ENCODE data around the gene NLRC5.
"Not testable (repeated sequence)": the region's sequence is repeated elsewhere in the genome, so short reads cannot be mapped to it uniquely, and the experiment has no call there.

The NLRC5 gene

DNA sequence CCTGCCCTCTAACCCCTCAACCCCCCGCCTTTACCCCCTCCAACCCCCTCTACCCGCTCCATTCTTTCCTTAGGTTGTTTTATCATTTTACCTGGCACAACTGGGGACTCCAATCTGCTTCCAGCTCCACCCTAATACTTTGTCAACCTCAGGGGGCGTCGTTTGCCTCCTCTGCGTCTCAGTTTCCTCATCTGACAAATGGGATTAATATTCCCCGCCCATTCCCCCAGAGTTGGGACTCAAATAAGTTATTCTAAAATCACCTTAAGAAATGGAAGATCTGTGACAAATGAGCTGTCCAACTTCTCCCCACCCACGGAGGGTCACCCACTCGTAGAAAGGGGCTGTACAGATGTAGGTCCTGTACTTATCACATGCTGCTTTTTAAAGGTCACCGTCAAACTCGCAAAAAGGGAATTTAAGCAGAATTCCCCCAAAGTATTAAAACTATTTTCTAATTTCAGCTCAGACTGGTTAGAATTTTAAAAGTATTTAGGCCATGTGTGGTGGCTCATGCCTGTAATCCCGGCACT lies 62.4 kb downstream of the NLRC5 start:
- DNase-seq, result no peak

DNA sequence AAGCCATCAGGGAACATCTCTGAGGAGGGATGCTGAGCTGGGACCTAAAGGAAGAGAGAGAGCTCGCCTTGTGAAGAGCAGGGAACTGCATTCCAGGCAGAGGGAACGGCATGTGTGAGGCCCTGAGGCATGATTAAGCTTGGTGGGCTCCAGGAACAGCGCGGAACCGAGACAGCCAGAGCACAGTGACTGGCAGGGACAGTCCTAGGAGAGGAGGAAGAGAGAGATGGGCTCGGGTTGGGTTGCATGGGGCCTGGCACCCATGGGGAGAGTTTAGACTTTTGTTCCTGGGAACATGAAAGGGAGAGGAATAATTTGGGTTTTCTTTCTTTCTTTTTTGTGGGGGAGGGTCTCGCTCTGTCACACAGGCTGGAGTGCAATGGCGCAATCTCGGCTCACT lies 63.8 kb downstream of the NLRC5 start:
- no peak for DNase-seq

DNA sequence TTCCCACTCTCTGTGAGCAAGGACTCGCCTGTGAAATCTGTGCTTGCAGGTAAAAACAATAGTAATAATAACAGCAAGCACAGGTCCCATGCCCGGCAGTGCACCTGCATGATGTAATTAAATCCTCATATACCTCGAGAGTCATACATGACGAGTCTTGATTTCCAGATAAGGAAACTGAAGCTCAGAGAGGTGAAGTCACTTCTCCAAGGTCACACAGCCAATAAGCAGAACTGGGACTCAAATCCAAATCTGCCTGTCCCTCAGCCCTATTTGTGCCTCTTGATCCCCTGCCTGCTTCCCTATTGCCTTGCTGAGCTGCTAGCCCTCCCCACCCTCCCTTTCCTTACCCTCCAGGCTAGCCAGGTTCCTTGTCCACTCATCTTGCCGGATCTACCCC lies 65.0 kb downstream of the NLRC5 start:
- no peak for DNase-seq

DNA sequence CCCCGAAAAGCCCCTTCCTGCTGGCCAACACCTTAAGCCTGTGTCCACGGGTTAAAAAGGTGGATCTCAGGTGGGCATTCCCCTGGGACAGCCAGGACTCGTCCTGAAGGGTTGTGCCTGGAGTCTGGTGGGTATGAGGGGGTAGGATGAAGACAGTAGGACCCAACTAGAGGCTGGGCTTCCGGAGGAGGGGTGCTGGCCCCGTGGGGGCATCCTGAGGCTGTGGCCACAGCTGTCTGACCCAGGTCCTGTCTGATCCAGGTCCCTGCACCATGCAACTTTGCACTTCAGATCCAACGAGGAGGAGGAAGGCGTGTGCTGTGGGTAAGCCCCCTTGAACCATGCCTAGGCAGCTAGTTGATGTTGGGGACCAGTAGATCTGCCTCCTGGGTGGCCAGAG lies 65.4 kb downstream of the NLRC5 start:
- no peak for DNase-seq

DNA sequence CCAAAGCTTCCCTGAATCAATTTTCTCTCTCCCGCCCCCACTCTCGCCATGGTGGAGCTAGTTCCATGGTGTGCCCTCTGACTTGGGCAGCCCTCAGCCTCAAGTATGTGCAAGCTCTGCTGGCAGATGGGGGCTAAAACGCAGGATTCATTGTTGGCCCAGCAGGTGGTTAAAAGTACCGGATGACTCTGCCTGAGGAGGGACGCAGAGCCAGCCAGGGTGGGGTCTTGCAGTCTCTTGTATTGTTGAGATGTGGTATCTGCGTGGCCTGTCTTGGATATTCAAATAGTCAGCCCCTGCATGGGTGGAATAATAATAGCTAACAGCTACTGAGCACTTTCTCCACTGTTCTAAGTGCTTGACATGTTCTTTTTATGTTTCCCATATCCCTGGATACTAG lies 66.3 kb downstream of the NLRC5 start:
- no peak for DNase-seq

DNA sequence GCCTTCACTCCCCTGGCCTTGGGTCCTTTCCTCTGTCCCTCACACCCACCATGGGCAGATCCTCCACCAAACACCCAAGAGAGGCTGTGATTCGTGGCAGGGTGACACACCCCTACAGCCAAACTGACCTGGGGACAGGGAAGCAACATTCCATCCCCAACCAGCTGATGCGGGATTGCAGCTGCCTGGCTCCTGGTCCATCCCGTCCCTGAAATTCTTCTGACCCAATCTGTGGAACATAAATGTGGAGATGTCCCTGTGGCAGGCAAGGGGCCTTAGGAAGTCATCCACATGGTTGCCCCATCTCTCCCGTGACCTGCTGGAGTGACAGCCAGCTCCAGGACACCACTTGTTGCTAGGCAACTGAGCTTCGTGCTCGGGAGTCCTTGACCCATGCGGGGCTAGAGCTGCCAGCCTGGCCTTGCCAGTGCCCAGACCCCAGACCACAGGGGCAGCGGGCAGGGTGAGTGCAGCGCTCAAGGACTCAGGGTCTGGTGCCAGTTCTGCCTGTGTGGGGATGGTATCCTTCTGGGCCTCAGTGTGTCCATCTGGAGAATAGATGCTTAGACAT lies 69.0 kb downstream of the NLRC5 start:
- DNase-seq, result no peak

DNA sequence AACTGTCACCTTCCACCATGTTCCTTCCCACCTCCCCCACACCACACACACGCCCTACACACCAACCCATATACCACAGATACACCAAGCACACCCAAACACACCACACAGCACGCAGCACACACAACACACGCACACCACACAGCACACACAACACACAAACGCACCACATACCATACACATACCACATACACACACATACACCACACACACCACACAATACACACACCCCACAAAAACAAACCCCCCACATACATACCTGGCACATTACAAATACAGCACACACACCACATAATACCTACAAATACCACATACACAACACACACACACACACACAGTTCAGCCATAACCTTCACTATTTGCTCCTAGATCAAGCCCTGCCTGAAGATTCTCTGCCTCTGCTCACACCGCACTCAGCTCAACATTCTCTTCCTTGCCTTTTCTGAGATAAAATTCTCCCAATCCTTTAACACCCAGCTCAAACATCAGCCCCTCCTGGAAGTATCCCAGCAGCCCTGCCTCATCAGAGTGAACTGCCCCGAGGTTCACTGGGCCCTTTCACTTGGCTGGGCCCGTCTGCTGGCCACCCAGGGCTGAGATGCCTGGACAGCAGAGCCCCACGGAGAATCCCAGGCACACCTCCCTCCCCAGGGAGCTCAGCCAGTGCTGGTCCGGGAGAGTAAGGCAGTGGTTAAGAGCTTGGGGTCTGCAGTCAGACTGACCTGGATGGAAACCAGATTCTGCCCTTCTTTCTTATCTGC lies 71.1 kb downstream of the NLRC5 start:
- no peak for DNase-seq

DNA sequence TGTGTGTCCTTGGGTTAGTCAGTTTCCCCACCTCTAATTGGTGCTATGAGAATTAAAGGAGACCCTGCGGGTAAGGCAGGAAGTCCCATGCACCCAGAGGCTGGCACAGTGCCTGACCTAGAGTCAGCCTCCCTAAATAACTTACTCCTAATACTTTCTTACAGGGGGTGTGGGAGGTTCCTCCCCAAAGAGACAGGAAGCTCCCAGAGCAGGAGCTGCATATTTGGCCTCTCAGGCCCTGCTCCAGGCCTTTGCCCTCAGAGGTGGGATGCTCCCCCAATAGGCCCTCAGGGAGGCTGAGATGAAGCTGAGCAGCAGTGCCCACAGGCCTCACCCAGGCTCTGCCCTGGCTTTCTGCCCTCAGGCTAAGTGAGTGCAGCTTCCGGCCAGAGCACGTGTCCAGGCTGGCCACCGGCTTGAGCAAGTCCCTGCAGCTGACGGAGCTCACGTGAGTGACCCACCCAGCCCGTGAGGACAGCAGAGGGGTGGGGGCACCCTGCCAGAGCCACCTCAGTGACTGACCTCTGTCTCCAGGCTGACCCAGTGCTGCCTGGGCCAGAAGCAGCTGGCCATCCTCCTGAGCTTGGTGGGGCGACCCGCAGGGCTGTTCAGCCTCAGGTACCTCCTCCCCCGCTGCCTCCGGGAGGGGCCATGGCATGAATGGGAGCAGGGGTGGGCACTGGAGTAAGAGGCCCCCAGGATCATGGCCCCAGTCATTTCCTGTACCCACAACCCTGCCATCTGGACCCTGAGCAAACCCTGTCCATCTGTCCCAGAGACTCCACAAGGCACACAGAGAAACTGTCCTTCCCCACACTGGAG lies 71.9 kb downstream of the NLRC5 start:
- no peak for DNase-seq

DNA sequence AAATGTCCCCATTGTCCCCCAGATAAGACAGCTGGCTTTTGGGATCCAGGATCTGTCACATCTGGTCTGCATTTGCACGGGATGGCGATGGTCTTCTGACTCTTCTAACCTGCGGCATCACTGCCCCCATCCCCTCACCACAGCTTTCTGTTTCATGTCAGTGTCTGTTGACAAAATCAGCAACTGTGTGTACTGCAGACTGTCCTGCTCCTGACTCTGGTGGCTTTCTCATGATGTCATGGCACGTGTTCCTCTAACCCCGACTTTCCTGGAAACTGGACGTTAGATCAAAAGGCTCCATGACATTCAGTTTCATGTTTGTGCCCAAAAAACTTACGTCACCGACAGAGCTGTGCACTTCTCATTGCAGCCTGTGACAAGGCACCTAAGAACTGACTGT lies 73.0 kb downstream of the NLRC5 start:
- no peak for DNase-seq

DNA sequence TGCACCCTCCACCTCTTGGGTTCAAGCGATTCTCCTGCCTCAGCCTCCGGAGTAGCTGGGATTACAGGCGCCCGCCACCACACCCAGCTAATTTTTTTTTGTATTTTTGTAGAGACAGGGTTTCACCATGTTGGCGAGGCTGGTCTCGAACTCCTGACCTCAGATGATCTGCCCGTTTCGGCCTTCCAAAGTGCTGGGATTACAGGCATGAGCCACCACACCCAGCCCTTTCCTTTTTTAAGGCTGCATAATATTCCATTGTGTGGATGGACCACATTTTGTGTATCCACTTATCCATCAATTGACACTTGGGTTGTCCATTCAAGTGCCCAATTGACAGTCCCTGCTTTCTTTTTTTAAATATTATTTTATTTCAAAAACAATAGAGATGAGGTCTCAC lies 73.8 kb downstream of the NLRC5 start:
- not testable (repeated sequence) for DNase-seq

DNA sequence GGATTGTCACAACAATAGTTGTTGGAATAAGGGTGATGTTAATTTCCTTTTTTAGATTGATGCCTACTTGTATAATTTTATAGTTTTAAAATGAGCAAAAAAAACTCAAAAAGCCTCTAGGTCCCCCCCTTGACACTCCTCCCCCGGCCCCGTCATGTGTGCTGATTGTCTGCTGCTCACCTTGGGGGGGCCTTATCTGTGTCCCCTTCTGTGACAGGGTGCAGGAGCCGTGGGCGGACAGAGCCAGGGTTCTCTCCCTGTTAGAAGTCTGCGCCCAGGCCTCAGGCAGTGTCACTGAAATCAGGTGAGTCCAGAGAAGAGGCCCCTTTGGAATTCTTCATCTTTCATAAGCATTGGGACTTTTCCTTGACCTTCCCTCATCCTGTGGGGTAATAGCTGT lies 75.6 kb downstream of the NLRC5 start:
- no peak for DNase-seq

DNA sequence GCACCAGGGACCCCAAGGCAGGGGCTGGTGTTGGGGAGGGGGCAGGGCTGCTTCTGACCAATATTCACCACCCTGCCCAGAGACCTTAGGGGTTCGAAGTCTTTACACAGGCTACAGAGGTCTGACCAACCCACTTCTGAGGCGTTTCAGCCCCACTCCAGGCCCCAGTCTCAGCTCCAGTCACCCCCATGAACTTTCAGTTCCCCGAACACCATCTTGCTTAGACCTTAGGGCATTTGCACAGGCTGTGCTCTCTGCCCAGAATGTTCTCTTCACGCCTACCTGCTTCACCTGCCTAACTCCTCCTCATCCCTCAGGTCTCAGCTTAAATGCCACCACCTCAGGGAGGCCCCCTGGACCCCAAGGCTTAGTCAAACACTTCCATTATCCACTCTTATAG lies 77.3 kb downstream of the NLRC5 start:
- DNase-seq, result no peak

DNA sequence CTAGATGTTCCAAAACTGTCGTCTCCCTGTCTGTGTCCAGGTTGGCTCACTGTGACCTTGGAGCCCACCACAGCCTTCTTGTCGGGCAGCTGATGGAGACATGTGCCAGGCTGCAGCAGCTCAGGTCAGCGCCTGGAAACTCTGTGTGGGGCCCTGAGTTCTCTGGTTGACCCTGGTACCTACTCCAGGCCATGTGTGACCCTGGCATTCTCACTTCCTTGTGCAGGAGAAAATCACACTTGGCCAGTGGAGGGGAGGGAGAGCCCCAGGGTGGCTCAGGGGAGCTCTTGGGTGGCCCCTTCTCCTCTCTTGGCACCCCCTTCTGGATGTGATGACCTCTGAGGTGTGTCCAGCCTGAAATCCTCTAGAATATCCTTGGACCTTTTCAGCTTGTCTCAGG lies 78.0 kb downstream of the NLRC5 start:
- no peak for DNase-seq

DNA sequence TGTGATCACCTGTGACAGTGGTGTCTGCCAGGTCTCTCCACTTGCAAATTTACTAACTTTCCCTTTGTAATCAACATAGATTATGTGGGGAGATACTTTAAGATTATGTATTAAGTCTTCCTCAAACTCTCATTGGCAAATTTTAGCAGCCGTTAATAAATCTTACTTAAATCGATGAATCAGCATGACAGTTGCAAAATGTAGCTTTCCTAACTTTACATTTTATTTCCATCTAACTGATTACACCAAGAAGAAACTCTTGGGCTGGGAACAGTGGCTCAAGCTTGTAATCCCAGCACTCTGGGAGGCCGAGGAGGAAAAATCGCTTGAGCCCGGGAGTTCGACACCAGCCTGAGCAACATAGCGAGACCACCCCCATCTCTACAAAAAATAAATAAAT lies 79.7 kb downstream of the NLRC5 start:
- no peak for DNase-seq

DNA sequence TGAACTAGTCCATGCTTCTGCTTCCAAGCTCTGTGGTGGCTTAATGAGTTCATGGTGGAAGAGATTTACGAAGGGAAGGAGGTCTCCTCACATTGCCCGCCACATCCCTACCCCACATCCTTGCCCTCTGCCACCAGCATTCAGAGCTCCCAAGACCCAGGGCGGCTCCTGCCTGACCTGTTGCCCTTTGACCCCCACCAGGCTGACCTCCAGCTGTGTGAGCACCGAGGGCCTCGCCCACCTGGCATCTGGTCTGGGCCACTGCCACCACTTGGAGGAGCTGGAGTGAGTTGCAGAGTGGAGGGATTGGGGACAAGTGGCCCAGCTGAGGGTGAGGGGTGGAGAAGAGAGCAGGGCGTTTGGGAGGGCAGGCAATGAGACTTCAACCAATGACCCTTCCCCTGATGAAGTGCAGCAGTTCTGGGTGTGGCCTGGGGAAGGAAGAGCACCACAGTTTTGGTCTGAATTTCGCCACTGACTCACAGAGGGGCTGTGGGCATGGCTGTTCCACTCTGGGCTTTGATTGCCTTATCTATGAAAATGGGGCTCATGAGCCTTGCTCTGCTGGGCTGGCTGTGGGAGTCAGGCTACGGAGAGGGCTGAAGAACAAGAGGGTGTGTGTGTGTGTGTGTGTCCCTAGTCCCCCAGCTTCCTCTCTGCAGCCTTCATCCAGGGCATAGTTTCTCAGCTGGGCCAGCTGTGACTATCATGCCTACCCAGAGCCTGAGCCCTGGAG lies 80.4 kb downstream of the NLRC5 start:
- DNase-seq, result no peak

DNA sequence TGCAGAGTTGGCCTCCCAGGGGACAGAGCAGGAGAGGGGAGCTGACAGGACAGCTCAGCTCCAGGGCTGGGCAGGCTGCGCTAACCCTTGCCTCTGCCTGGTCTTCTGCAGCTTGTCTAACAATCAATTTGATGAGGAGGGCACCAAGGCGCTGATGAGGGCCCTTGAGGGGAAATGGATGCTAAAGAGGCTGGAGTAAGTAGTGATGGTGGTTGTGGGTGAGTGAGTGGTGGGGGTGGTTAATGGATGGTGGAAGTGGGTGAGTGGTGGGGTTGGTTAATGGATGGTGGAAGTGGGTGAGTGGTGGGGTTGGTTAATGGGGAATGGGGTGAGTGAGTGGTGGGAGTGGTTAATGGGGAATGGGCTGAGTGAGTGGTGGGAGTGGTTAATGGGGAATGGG lies 81.1 kb downstream of the NLRC5 start:
- DNase-seq, result no peak

DNA sequence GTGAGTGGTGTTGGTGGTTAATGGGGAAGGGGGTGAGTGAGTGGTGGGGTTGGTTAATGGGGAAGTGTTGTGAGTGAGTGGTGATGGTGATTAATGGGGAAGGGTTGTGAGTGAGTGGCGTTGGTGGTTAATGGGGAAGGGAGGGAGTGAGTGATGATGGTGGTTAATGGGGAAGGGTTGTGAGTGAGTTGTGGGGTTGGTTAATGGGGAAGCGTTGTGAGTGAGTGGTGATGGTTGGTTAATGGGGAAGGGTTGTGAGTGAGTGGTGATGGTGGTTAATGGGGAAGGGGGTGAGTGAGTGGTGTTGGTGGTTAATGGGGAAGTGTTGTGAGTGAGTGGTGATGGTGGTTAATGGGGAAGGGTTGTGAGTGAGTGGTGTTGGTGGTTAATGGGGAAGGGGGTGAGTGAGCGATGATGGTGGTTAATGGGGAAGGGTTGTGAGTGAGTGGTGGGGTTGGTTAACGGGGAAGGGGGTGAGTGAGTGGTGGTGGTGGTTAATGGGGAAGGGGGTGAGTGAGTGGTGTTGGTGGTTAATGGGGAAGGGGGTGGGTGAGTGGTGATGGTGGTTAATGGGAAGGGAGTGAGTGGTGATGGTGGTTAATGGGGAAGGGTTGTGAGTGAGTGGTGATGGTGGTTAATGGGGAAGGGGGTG lies 81.8 kb downstream of the NLRC5 start:
- not testable (repeated sequence) for DNase-seq

DNA sequence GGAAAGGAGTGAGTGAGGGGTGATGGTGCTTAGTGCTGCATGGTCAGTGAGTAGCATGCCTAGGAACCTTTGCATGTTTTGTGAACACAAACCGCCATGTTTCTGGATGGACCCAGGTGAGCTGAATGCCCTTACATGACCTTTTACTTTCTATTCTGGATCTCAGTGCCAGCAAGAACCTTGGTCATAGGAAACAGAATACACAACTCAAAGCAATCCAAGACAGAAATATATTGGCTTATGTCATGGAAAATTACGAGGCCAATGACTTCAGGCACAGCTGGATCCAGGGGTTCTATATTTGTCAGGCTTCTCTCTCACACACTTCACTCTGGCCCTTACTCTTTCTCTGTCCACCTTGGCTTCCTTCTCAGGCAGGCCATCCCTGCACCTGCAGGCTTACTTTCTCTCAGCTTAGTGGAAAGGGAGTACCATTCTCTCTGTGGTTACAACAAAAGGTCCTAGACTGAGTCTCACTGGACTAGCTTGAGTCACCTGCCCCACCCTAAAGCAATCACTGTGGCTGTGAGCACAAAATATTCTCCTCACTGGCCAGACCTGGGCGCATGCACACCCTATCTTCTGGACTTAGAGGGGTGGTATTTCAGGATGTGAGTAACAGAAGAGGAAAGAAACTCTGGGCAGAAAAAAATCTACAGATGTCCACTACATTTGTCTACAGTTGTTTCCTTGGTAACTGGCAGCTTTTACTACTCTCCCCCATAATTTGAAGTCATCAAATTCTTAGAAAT lies 82.7 kb downstream of the NLRC5 start:
- DNase-seq, result no peak

DNA sequence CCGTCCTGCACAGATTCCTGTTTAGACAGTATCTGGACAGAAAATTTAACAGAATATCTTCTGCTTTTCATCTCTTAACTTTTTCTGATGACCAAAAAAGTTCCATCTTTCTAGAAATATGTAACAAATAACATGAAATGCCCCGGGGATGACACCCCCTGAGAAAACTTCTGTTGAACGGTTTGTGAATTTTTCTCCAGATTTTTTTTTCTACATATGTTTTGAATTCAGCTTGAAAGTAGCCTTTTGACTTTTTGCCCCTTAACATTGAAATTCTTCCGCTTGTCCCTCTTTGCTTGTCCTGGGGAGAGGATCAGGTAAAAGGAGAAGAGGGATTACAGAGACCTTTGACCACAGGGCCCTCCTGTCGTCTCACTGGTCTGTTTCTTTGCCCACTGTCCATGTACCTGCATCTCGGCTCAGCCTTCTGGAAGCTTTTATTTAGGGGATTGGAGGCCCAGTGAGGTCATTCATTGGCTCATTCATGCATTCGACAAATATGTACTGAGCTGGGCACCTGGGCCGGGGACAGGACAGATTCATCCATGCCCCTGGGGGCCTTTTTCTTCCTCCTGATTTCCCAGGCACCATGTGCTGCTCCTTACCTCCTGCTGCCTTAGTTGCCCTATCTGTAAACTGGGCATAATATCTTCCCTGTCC lies 83.4 kb downstream of the NLRC5 start:
- DNase-seq, result no peak

DNA sequence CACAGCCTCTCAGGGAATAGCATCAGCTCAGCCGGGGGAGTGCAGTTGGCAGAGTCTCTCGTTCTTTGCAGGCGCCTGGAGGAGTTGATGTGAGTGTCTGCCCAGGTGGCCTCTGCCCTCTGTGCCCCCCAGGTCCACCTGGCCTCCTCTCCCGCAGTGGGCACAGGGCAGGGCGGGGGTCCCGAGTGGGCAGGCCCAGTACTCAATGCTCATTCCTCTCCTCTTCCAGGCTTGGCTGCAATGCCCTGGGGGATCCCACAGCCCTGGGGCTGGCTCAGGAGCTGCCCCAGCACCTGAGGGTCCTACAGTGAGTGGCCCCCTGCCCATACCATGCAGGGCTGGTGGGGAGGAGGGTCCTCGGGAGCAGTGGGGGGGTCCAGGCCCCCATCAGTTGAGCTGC lies 88.4 kb downstream of the NLRC5 start:
- DNase-seq, result no peak

DNA sequence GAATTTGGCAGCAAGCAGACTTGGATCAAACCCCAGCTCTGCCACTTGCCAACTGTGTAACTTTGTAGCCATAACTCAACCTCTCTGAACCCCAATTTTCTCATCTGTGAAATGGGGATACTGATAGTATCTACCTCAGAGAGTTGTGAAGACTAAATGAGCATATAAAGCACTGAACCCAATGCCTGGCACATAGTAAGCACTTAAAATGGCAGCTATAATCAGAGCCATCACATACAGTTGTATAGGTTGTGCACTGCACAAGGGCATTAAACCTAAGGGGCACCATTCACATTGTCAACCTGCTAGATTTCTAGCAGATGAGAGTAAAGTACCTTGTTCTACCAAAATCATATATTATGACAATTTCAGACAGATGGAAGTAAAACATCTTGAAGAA lies 92.4 kb downstream of the NLRC5 start:
- DNase-seq, result no peak

Data from OCI-M1 (cell line).